DND-41 (cell line): ENCODE data around the gene BTBD16.

Experiments
- ATAC-seq: fragments of 200-7000 bp; cut with Tn5 transposase; 3 replicates; pipeline ENCODE4 v1.9.1; 2021; ENCODE audit warnings: low read depth; ENCODE audit not compliant: insufficient read depth
- DNase-seq: peaks from one replicate; pipeline ENCODE4 v3.0.0-alpha.2; 2020
- H2AFZ ChIP-seq: 2 replicates; pipeline ENCODE4 v1.6.0; 2012; ENCODE audit warnings: low read depth, low read length
- H3K27ac ChIP-seq: 2 replicates; pipeline ENCODE4 v1.5.1; 2012; ENCODE audit warnings: low read length, inconsistent platforms
- H3K27me3 ChIP-seq: fragments of 200-600 bp; sonication (generic); 2 replicates; pipeline ENCODE4 v1.6.0; 2012; ENCODE audit warnings: low read length, mild to moderate bottlenecking, inconsistent platforms; ENCODE audit not compliant: insufficient read depth, poor library complexity
- H3K36me3 ChIP-seq: 2 replicates; pipeline ENCODE4 v1.5.1; 2012; ENCODE audit warnings: low read length, inconsistent platforms; ENCODE audit not compliant: insufficient read depth
- H3K4me1 ChIP-seq: 2 replicates; pipeline ENCODE4 v1.5.1; 2012; ENCODE audit warnings: mild to moderate bottlenecking, low read length; ENCODE audit not compliant: insufficient read depth
- H3K4me2 ChIP-seq: 2 replicates; pipeline ENCODE4 v1.6.0; 2012; ENCODE audit warnings: mild to moderate bottlenecking, moderate library complexity, low read length, inconsistent platforms; ENCODE audit not compliant: insufficient read depth
- H3K4me3 ChIP-seq, 2 experiments: fragments of 200-600 bp in 1 of 2; shearing (Covaris generic) in 1 of 2; 2 replicates each; pipeline ENCODE4 v1.5.1; 2012 to 2016; ENCODE audit warnings: inconsistent platforms in 2 of 2, low read length in 2 of 2, mild to moderate bottlenecking in 2 of 2, low read depth in 1 of 2, moderate library complexity in 1 of 2
- H3K79me2 ChIP-seq: 2 replicates; pipeline ENCODE4 v1.6.0; 2012; ENCODE audit warnings: low read length, inconsistent platforms; ENCODE audit not compliant: insufficient read depth
- H3K9ac ChIP-seq: 2 replicates; pipeline ENCODE4 v1.6.0; 2012; ENCODE audit warnings: low read depth, mild to moderate bottlenecking, inconsistent platforms, low read length, moderate library complexity
- H3K9me3 ChIP-seq: 2 replicates; pipeline ENCODE4 v1.5.1; 2012; ENCODE audit warnings: low read length, moderate library complexity, mild to moderate bottlenecking, inconsistent platforms; ENCODE audit not compliant: insufficient read depth, severe bottlenecking
- H4K20me1 ChIP-seq: 2 replicates; pipeline ENCODE4 v1.6.0; 2012; ENCODE audit warnings: low read length; ENCODE audit not compliant: insufficient read depth
- EZH2 ChIP-seq: IDR thresholded peaks from 3 replicates; pipeline ENCODE4 v1.6.1; 2012; ENCODE audit warnings: borderline replicate concordance, low read depth, mild to moderate bottlenecking, moderate library complexity, low read length, inconsistent platforms; ENCODE audit not compliant: severe bottlenecking
- TF ChIP-seq, protein P1 (sequence below): IDR thresholded peaks from 2 replicates; pipeline ENCODE4 v1.5.1; 2012; ENCODE audit warnings: borderline replicate concordance, low read length, moderate library complexity, mild to moderate bottlenecking; ENCODE audit not compliant: poor library complexity, severe bottlenecking; ENCODE audit errors: extremely low read depth

The BTBD16 gene

DNA sequence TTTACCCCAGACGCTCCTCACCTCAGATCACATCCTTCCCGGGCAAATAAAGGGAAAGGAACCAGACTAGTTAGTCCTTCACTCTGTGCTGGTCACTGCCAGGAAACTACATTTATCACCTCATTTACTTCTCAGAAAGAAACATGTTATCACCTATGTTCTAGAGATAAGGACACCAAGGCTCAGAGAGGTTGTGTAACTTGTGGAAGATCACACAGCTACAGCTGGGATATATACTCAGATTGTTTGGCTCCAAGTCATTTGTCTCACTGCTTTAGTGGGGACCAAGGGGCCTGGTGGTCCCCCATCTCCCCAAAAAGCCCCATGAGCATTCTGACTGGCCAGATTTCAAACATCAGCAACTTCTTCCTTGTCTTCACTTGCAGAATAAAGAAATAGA is 17.5 kb upstream of the BTBD16 start:
- Histone ChIP-seq H2AFZ (no peak overlapping the region), H3K9me3 (no peaks in the 10 kb centered on the region), H3K36me3 (no peaks in the 10 kb centered on the region), H3K9ac (no peak overlapping the region), H4K20me1 (no peaks in the 10 kb centered on the region), H3K4me1 (no peaks in the 10 kb centered on the region), H3K27ac (no peak overlapping the region), H3K4me2 (no peak overlapping the region), H3K27me3 (no peaks in the 10 kb centered on the region), H3K4me3 (no peak overlapping the region), H3K79me2 (no peaks in the 10 kb centered on the region)
- no peak for ATAC-seq
- DNase-seq, result no peak
- TF ChIP-seq, protein P1, sequence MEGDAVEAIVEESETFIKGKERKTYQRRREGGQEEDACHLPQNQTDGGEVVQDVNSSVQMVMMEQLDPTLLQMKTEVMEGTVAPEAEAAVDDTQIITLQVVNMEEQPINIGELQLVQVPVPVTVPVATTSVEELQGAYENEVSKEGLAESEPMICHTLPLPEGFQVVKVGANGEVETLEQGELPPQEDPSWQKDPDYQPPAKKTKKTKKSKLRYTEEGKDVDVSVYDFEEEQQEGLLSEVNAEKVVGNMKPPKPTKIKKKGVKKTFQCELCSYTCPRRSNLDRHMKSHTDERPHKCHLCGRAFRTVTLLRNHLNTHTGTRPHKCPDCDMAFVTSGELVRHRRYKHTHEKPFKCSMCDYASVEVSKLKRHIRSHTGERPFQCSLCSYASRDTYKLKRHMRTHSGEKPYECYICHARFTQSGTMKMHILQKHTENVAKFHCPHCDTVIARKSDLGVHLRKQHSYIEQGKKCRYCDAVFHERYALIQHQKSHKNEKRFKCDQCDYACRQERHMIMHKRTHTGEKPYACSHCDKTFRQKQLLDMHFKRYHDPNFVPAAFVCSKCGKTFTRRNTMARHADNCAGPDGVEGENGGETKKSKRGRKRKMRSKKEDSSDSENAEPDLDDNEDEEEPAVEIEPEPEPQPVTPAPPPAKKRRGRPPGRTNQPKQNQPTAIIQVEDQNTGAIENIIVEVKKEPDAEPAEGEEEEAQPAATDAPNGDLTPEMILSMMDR, result no peak
- no peak for TF ChIP-seq EZH2

DNA sequence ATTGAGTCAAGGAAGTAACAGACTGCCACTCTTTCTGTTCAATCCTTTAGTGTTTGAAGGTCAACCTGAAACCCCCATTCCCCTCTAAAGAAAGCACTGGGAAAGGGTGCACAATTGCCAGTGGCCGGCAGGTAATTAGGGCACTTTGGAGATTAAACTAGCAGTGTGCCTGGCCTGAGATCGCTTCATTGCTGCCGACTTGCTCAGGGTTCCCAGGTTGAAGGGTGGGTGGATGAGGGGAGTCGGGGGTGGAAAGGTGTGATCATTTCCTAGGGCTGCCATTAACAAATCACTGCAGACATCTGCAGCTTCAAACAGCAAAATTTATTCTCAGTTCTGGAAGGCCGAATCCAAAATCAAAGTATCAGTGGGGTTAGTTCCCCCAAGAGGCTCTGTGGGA is 16.3 kb upstream of the BTBD16 start:
- H2AFZ ChIP-seq, result no peak overlapping the region
- H3K9me3 ChIP-seq, result no peaks in the 10 kb centered on the region
- no peaks in the 10 kb centered on the region for H3K79me2 ChIP-seq
- no peaks in the 10 kb centered on the region for H3K4me1 ChIP-seq
- no peak for ATAC-seq
- DNase-seq, result no peak
- no peaks in the 10 kb centered on the region for H4K20me1 ChIP-seq
- H3K27ac ChIP-seq, result no peak overlapping the region
- no peak overlapping the region for H3K4me2 ChIP-seq
- no peak overlapping the region for H3K9ac ChIP-seq
- no peaks in the 10 kb centered on the region for H3K27me3 ChIP-seq
- no peak for TF ChIP-seq EZH2
- no peak overlapping the region for H3K4me3 ChIP-seq
- H3K36me3 ChIP-seq, result no peaks in the 10 kb centered on the region

DNA sequence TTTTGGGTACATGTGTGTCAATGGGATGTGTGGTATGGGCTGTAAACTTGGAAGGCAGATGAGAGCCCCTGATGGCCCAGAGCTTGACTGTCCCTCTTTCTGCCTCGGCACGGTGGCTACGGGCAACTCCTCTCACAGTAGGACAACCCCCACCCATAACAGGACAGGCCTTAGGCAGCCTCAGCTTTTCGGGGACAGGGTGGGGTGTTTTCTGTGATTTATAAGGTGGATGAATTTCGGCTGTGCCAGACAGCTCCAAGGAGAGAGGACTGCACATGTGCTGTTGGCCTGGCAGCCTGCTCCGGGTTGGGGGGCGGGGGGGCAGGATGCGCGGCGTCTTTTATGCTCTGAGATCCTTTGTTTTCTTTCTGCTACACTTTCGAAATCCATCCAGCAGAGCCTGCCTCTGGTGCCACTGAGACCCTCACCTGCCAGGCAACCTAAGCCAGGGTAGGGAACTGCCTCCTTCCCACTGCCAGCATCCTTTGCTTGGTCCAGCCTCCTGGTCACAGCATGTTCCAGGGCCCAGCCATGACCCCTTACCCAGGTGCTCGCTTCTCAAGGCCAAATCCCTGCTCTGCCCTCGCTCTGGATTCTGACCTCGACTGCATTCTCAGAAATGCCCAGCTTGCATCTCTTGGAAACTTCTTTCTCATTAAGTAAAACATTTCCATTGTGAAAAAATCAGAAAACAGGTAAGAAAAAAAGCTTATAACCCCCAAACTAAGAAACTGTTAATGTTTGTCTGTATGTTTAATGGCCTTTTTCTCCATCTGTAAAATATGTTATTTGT is 15.4 kb upstream of the BTBD16 start:
- no peaks in the 10 kb centered on the region for H3K27me3 ChIP-seq
- no peaks in the 10 kb centered on the region for H4K20me1 ChIP-seq
- no peak for TF ChIP-seq EZH2
- TF ChIP-seq, protein P1, result no peak
- H3K27ac ChIP-seq, result no peak overlapping the region
- H3K9me3 ChIP-seq, result no peaks in the 10 kb centered on the region
- no peak overlapping the region for H3K9ac ChIP-seq
- ATAC-seq, result no peak
- no peak overlapping the region for H2AFZ ChIP-seq
- no peaks in the 10 kb centered on the region for H3K4me1 ChIP-seq
- no peak overlapping the region for H3K4me3 ChIP-seq
- no peak for DNase-seq
- H3K36me3 ChIP-seq, result no peaks in the 10 kb centered on the region
- H3K79me2 ChIP-seq, result no peaks in the 10 kb centered on the region
- no peak overlapping the region for H3K4me2 ChIP-seq

DNA sequence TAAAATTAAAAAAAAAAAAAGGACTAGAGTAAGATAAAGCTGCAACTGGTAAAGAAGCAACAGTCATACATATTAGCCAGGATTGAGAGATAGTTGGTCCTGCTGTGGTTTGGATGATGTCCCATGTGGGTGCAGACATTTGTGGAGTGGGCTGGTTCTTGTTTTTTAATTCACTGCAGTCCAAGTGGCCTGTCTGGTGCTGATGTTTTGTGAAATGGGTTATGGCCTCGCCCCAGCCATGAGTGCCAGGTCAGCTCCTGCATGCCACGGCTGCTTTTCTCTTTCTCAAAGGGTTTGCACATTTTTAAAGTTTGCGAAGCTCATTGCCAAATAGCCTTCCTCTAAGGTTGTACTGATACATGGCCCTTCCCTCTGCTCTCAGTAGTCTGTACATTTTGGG is 14.1 kb upstream of the BTBD16 start:
- H4K20me1 ChIP-seq, result no peaks in the 10 kb centered on the region
- DNase-seq (no peak), ATAC-seq (no peak)
- no peaks in the 10 kb centered on the region for H3K36me3 ChIP-seq
- TF ChIP-seq, protein P1, result no peak
- no peak for TF ChIP-seq EZH2
- H2AFZ ChIP-seq, result no peak overlapping the region
- H3K4me1 ChIP-seq, result no peaks in the 10 kb centered on the region
- H3K79me2 ChIP-seq, result no peaks in the 10 kb centered on the region
- H3K4me2 ChIP-seq, result no peak overlapping the region
- H3K9me3 ChIP-seq, result no peaks in the 10 kb centered on the region
- H3K9ac ChIP-seq, result no peak overlapping the region
- H3K27ac ChIP-seq, result no peak overlapping the region
- H3K4me3 ChIP-seq, result no peak overlapping the region
- H3K27me3 ChIP-seq, result no peaks in the 10 kb centered on the region
